Measurements from ENCODE around the gene LITAF. TPM values are rescaled to one million over a fixed set of nuclear protein-coding genes. Genes with fewer than 3 reads are reported as not detected.
A peak's percentile ranks its signal among the peaks of the same experiment; 100 is the strongest.

The LITAF gene
- total RNA-seq, 1 donor from 2014 or later: 17.2 TPM

- Histone ChIP-seq H3K27me3 (ENCODE audit: control insufficient read depth in 3 of 3, insufficient read depth in 3 of 3, low read length in 3 of 3) (no peaks in the 10 kb centered on the region), H3K4me3 (ENCODE audit: low read length in 3 of 3) (no peak overlapping the region), H3K4me1 (ENCODE audit: control insufficient read depth in 3 of 3, insufficient read depth in 3 of 3, low read length in 3 of 3) (peaks cover 5 to 16% (median 15%) of the 10 kb centered on the region in 3 donors), H3K9ac (ENCODE audit: low read depth in 1 of 3, low read length in 3 of 3) (peak overlapping the region in 1 of 3 donors; percentile 16), H3K9me3 (ENCODE audit: control insufficient read depth in 3 of 3, low read length in 3 of 3) (peaks cover 0 to 4% (median 0%) of the 10 kb centered on the region in 3 donors), H3K27ac (ENCODE audit: low read depth, low read length) (no peak overlapping the region), H3K36me3 (ENCODE audit: control insufficient read depth in 3 of 3, insufficient read depth in 3 of 3, low read length in 3 of 3) (peaks cover 14 to 33% (median 31%) of the 10 kb centered on the region in 3 donors)
These were observed 29.6 kb downstream of the LITAF start for GRCh38 chr16:11556945-11557720.

- Histone ChIP-seq H3K27ac (ENCODE audit: low read depth, low read length) (no peak overlapping the region), H3K4me3 (ENCODE audit: low read length in 3 of 3) (no peak overlapping the region), H3K9me3 (ENCODE audit: control insufficient read depth in 3 of 3, low read length in 3 of 3) (peaks cover 0 to 4% (median 0%) of the 10 kb centered on the region in 3 donors), H3K4me1 (ENCODE audit: control insufficient read depth in 3 of 3, insufficient read depth in 3 of 3, low read length in 3 of 3) (peaks cover 5 to 15% (median 15%) of the 10 kb centered on the region in 3 donors), H3K27me3 (ENCODE audit: control insufficient read depth in 3 of 3, insufficient read depth in 3 of 3, low read length in 3 of 3) (no peaks in the 10 kb centered on the region), H3K9ac (ENCODE audit: low read depth in 1 of 3, low read length in 3 of 3) (no peak overlapping the region), H3K36me3 (ENCODE audit: control insufficient read depth in 3 of 3, insufficient read depth in 3 of 3, low read length in 3 of 3) (peaks cover 14 to 35% (median 31%) of the 10 kb centered on the region in 3 donors)
These were observed 30.4 kb downstream of the LITAF start for GRCh38 chr16:11556214-11556819.

GRCh38 chr16:11554053-11554452 lies 32.7 kb downstream of the LITAF start:
- no peak overlapping the region for H3K27ac ChIP-seq (ENCODE audit: low read depth, low read length)

GRCh38 chr16:11553371-11553770 lies 33.3 kb downstream of the LITAF start:
- Histone ChIP-seq H3K36me3 (ENCODE audit: control insufficient read depth in 3 of 3, insufficient read depth in 3 of 3, low read length in 3 of 3) (peaks cover 32 to 56% (median 44%) of the 10 kb centered on the region in 3 donors), H3K9ac (ENCODE audit: low read depth in 1 of 3, low read length in 3 of 3) (no peak overlapping the region), H3K9me3 (ENCODE audit: control insufficient read depth in 3 of 3, low read length in 3 of 3) (peaks cover 0 to 4% (median 2%) of the 10 kb centered on the region in 3 donors), H3K4me1 (ENCODE audit: control insufficient read depth in 3 of 3, insufficient read depth in 3 of 3, low read length in 3 of 3) (peaks cover 5 to 14% (median 9%) of the 10 kb centered on the region in 3 donors), H3K27ac (ENCODE audit: low read depth, low read length) (no peak overlapping the region), H3K4me3 (ENCODE audit: low read length in 3 of 3) (no peak overlapping the region), H3K27me3 (ENCODE audit: control insufficient read depth in 3 of 3, insufficient read depth in 3 of 3, low read length in 3 of 3) (no peaks in the 10 kb centered on the region)

More at GRCh38 chr16:11554053-11554452, 32.7 kb downstream of the LITAF start:
- Histone ChIP-seq H3K36me3 (ENCODE audit: control insufficient read depth in 3 of 3, insufficient read depth in 3 of 3, low read length in 3 of 3) (peaks cover 30 to 54% (median 42%) of the 10 kb centered on the region in 3 donors), H3K4me3 (ENCODE audit: low read length in 3 of 3) (no peak overlapping the region), H3K27me3 (ENCODE audit: control insufficient read depth in 3 of 3, insufficient read depth in 3 of 3, low read length in 3 of 3) (no peaks in the 10 kb centered on the region), H3K4me1 (ENCODE audit: control insufficient read depth in 3 of 3, insufficient read depth in 3 of 3, low read length in 3 of 3) (peaks cover 5 to 14% (median 11%) of the 10 kb centered on the region in 3 donors), H3K9ac (ENCODE audit: low read depth in 1 of 3, low read length in 3 of 3) (no peak overlapping the region), H3K9me3 (ENCODE audit: control insufficient read depth in 3 of 3, low read length in 3 of 3) (peaks cover 0 to 4% (median 2%) of the 10 kb centered on the region in 3 donors)

- H3K27ac ChIP-seq (ENCODE audit: low read depth, low read length): peak overlapping the region; percentile 52
These were observed 34.3 kb downstream of the LITAF start for GRCh38 chr16:11552440-11552839.

GRCh38 chr16:11551842-11552241 lies 34.9 kb downstream of the LITAF start:
- peaks cover 32 to 56% (median 44%) of the 10 kb centered on the region in 3 donors for H3K36me3 ChIP-seq (ENCODE audit: control insufficient read depth in 3 of 3, insufficient read depth in 3 of 3, low read length in 3 of 3)
- peaks cover 0 to 7% (median 3%) of the 10 kb centered on the region in 3 donors for H3K4me1 ChIP-seq (ENCODE audit: control insufficient read depth in 3 of 3, insufficient read depth in 3 of 3, low read length in 3 of 3)
- peaks cover 0 to 4% (median 2%) of the 10 kb centered on the region in 3 donors for H3K9me3 ChIP-seq (ENCODE audit: control insufficient read depth in 3 of 3, low read length in 3 of 3)
- H3K4me3 ChIP-seq (ENCODE audit: low read length in 3 of 3): no peak overlapping the region
- H3K27me3 ChIP-seq (ENCODE audit: control insufficient read depth in 3 of 3, insufficient read depth in 3 of 3, low read length in 3 of 3): no peaks in the 10 kb centered on the region
- H3K27ac ChIP-seq (ENCODE audit: low read depth, low read length): peak overlapping the region; percentile 52
- no peak overlapping the region for H3K9ac ChIP-seq (ENCODE audit: low read depth in 1 of 3, low read length in 3 of 3)

More at GRCh38 chr16:11552440-11552839, 34.3 kb downstream of the LITAF start:
- H3K4me3 ChIP-seq (ENCODE audit: low read length in 3 of 3): no peak overlapping the region
- peaks cover 0 to 4% (median 2%) of the 10 kb centered on the region in 3 donors for H3K9me3 ChIP-seq (ENCODE audit: control insufficient read depth in 3 of 3, low read length in 3 of 3)
- H3K36me3 ChIP-seq (ENCODE audit: control insufficient read depth in 3 of 3, insufficient read depth in 3 of 3, low read length in 3 of 3): peaks cover 32 to 56% (median 44%) of the 10 kb centered on the region in 3 donors
- peaks cover 0 to 6% (median under 1%) of the 10 kb centered on the region in 3 donors for H3K4me1 ChIP-seq (ENCODE audit: control insufficient read depth in 3 of 3, insufficient read depth in 3 of 3, low read length in 3 of 3)
- H3K27me3 ChIP-seq (ENCODE audit: control insufficient read depth in 3 of 3, insufficient read depth in 3 of 3, low read length in 3 of 3): no peaks in the 10 kb centered on the region
- no peak overlapping the region for H3K9ac ChIP-seq (ENCODE audit: low read depth in 1 of 3, low read length in 3 of 3)

- Histone ChIP-seq H3K9ac (ENCODE audit: low read depth in 1 of 3, low read length in 3 of 3) (no peak overlapping the region), H3K27me3 (ENCODE audit: control insufficient read depth in 3 of 3, insufficient read depth in 3 of 3, low read length in 3 of 3) (no peaks in the 10 kb centered on the region), H3K4me1 (ENCODE audit: control insufficient read depth in 3 of 3, insufficient read depth in 3 of 3, low read length in 3 of 3) (peaks cover 2 to 10% (median 10%) of the 10 kb centered on the region in 3 donors), H3K36me3 (ENCODE audit: control insufficient read depth in 3 of 3, insufficient read depth in 3 of 3, low read length in 3 of 3) (peaks cover 26 to 50% (median 38%) of the 10 kb centered on the region in 3 donors), H3K9me3 (ENCODE audit: control insufficient read depth in 3 of 3, low read length in 3 of 3) (peaks cover 0 to 2% (median 2%) of the 10 kb centered on the region in 3 donors), H3K4me3 (ENCODE audit: low read length in 3 of 3) (no peak overlapping the region), H3K27ac (ENCODE audit: low read depth, low read length) (peak overlapping the region; percentile 52)
These were observed 35.8 kb downstream of the LITAF start for GRCh38 chr16:11550791-11551498.

- Histone ChIP-seq H3K9ac (ENCODE audit: low read depth in 1 of 3, low read length in 3 of 3) (no peak overlapping the region), H3K4me3 (ENCODE audit: low read length in 3 of 3) (no peak overlapping the region), H3K4me1 (ENCODE audit: control insufficient read depth in 3 of 3, insufficient read depth in 3 of 3, low read length in 3 of 3) (peaks cover 2 to 10% (median 10%) of the 10 kb centered on the region in 3 donors), H3K27ac (ENCODE audit: low read depth, low read length) (peak overlapping the region; percentile 51), H3K36me3 (ENCODE audit: control insufficient read depth in 3 of 3, insufficient read depth in 3 of 3, low read length in 3 of 3) (peaks cover 13 to 23% (median 18%) of the 10 kb centered on the region in 3 donors), H3K27me3 (ENCODE audit: control insufficient read depth in 3 of 3, insufficient read depth in 3 of 3, low read length in 3 of 3) (no peaks in the 10 kb centered on the region), H3K9me3 (ENCODE audit: control insufficient read depth in 3 of 3, low read length in 3 of 3) (peaks cover 0 to 2% (median 0%) of the 10 kb centered on the region in 3 donors)
These were observed 39.4 kb downstream of the LITAF start for GRCh38 chr16:11547118-11547916.

- no peak overlapping the region for H3K9ac ChIP-seq (ENCODE audit: low read depth in 1 of 3, low read length in 3 of 3)
- no peak overlapping the region for H3K4me3 ChIP-seq (ENCODE audit: low read length in 3 of 3)
- peaks cover 13 to 22% (median 18%) of the 10 kb centered on the region in 3 donors for H3K36me3 ChIP-seq (ENCODE audit: control insufficient read depth in 3 of 3, insufficient read depth in 3 of 3, low read length in 3 of 3)
- peak overlapping the region; percentile 51 for H3K27ac ChIP-seq (ENCODE audit: low read depth, low read length)
- peaks cover 0 to 2% (median 0%) of the 10 kb centered on the region in 3 donors for H3K9me3 ChIP-seq (ENCODE audit: control insufficient read depth in 3 of 3, low read length in 3 of 3)
- H3K4me1 ChIP-seq (ENCODE audit: control insufficient read depth in 3 of 3, insufficient read depth in 3 of 3, low read length in 3 of 3): peaks cover 2 to 10% (median 10%) of the 10 kb centered on the region in 3 donors
- H3K27me3 ChIP-seq (ENCODE audit: control insufficient read depth in 3 of 3, insufficient read depth in 3 of 3, low read length in 3 of 3): no peaks in the 10 kb centered on the region
These were observed 40.1 kb downstream of the LITAF start for GRCh38 chr16:11546608-11547061.
